ENCODE measurements around the gene STX17. TPM values are rescaled to one million over a fixed set of nuclear protein-coding genes. Genes with fewer than 3 reads are reported as not detected.

STX17 gene
- total and polyA plus RNA-seq, 10 of the 15 experiments (the other 5 are each of a cell fraction or from before 2014, with no cell fraction given) = 11.5 to 29.3 (median 20.0) TPM

DNA sequence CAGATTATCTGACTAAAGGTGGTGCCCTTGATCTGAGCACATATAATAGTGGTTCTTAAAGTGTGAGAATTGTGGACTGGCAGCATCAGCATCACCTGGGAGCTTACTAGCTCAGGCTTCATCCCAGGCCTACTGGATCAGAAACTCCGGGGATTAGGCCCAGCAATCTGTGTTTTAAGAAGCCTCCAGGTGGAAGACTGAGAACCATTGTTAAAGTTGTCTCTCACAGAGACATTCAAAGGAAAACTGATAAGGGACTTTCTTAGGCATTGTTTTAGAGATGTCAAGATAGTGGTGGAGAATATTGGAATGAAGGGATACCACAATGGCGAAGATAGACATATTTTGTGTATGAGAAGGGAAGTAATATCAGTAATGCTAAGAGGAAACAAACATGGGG lies 59.5 kb downstream of the STX17 start (continued):
- TF ChIP-seq, protein P1, sequence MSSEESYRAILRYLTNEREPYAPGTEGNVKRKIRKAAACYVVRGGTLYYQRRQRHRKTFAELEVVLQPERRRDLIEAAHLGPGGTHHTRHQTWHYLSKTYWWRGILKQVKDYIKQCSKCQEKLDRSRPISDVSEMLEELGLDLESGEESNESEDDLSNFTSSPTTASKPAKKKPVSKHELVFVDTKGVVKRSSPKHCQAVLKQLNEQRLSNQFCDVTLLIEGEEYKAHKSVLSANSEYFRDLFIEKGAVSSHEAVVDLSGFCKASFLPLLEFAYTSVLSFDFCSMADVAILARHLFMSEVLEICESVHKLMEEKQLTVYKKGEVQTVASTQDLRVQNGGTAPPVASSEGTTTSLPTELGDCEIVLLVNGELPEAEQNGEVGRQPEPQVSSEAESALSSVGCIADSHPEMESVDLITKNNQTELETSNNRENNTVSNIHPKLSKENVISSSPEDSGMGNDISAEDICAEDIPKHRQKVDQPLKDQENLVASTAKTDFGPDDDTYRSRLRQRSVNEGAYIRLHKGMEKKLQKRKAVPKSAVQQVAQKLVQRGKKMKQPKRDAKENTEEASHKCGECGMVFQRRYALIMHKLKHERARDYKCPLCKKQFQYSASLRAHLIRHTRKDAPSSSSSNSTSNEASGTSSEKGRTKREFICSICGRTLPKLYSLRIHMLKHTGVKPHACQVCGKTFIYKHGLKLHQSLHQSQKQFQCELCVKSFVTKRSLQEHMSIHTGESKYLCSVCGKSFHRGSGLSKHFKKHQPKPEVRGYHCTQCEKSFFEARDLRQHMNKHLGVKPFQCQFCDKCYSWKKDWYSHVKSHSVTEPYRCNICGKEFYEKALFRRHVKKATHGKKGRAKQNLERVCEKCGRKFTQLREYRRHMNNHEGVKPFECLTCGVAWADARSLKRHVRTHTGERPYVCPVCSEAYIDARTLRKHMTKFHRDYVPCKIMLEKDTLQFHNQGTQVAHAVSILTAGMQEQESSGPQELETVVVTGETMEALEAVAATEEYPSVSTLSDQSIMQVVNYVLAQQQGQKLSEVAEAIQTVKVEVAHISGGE (CRISPR knock-in tag; IDR thresholded peaks at IDR 0.05) = no peak
- TF ChIP-seq NFIC (IDR thresholded peaks at IDR 0.05; ENCODE audit: low read depth, low read length) = no peak
- no peak for TF ChIP-seq CBFB (IDR thresholded peaks at IDR 0.05; ENCODE audit: low read depth)
- TF ChIP-seq SREBF1 (IDR thresholded peaks at IDR 0.05; ENCODE audit: low read length) = no peak
- TF ChIP-seq GATAD2B (conservative IDR thresholded peaks at IDR 0.05; ENCODE audit: low read depth) = no peak
- TF ChIP-seq PAX5 (IDR thresholded peaks at IDR 0.05; ENCODE audit: borderline replicate concordance, low read depth, low read length) = no peak
- TF ChIP-seq EZH2 (IDR thresholded peaks at IDR 0.05; ENCODE audit: borderline replicate concordance, control insufficient read depth, low read depth, low read length) = no peak
- TF ChIP-seq, protein P2, sequence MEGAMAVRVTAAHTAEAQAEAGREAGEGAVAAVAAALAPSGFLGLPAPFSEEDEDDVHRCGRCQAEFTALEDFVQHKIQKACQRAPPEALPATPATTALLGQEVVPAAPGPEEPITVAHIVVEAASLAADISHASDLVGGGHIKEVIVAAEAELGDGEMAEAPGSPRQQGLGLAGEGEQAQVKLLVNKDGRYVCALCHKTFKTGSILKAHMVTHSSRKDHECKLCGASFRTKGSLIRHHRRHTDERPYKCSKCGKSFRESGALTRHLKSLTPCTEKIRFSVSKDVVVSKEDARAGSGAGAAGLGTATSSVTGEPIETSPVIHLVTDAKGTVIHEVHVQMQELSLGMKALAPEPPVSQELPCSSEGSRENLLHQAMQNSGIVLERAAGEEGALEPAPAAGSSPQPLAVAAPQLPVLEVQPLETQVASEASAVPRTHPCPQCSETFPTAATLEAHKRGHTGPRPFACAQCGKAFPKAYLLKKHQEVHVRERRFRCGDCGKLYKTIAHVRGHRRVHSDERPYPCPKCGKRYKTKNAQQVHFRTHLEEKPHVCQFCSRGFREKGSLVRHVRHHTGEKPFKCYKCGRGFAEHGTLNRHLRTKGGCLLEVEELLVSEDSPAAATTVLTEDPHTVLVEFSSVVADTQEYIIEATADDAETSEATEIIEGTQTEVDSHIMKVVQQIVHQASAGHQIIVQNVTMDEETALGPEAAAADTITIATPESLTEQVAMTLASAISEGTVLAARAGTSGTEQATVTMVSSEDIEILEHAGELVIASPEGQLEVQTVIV (IDR thresholded peaks at IDR 0.05; ENCODE audit: borderline replicate concordance, partially characterized antibody) = no peak
- no peak for TF ChIP-seq STAT1 (conservative IDR thresholded peaks at IDR 0.05)
- TF ChIP-seq CBX5 (IDR thresholded peaks at IDR 0.05; ENCODE audit: low read depth) = no peak
- TF ChIP-seq, protein P3, sequence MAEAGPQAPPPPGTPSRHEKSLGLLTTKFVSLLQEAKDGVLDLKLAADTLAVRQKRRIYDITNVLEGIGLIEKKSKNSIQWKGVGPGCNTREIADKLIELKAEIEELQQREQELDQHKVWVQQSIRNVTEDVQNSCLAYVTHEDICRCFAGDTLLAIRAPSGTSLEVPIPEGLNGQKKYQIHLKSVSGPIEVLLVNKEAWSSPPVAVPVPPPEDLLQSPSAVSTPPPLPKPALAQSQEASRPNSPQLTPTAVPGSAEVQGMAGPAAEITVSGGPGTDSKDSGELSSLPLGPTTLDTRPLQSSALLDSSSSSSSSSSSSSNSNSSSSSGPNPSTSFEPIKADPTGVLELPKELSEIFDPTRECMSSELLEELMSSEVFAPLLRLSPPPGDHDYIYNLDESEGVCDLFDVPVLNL (IDR thresholded peaks at IDR 0.05; ENCODE audit: low read depth, low read length) = no peak
